Fibroblast of gingiva (primary cell): Measurements from ENCODE around the gene YIPF3.
A peak's percentile ranks its signal among the peaks of the same experiment; 100 is the strongest.
"Not testable (repeated sequence)": the region's sequence is repeated elsewhere in the genome, so short reads cannot be mapped to it uniquely, and the experiment has no call there.

Experiments used
- DNase-seq: peaks from one replicate; pipeline ENCODE4 v3.0.0-alpha.2; 2011; ENCODE audit warnings: low read depth

Gene YIPF3

GRCh38 chr6:43516697-43517504, at the start of gene YIPF3, which contains the start of gene POLR1C:
Gene YIPF3, minus strand, starts transcription at chr6:43516926. Its CDS starts 119 bp downstream, at chr6:43516807.
Gene POLR1C, plus strand, starts transcription at chr6:43517089. Its CDS starts 21 bp downstream, at chr6:43517110.
- peak; percentile 97 for DNase-seq

GRCh38 chr6:43559328-43559727, 42.6 kb upstream of the YIPF3 start:
- DNase-seq, result no peak

DNA sequence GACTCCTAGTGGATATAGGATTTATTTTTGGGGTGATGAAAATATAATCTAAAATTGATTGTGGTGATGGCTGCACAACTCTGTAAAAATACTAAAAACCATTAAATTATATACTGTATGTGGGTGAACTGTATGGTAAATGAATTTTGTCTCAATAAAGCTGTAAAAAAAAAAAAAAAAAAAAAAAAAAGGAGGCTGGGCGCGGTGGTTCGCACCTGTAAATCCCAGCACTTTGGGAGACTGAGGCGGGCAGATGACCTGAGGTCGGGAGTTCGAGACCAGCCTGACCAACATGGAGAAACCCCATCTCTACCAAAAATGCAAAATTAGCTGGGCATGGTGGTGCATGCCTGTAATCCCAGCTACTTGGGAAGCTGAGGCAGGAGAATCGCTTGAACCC, 40.9 kb upstream of the YIPF3 start:
- DNase-seq, result not testable (repeated sequence)

GRCh38 chr6:43547222-43547621, 30.5 kb upstream of the YIPF3 start:
- DNase-seq, result no peak

DNA sequence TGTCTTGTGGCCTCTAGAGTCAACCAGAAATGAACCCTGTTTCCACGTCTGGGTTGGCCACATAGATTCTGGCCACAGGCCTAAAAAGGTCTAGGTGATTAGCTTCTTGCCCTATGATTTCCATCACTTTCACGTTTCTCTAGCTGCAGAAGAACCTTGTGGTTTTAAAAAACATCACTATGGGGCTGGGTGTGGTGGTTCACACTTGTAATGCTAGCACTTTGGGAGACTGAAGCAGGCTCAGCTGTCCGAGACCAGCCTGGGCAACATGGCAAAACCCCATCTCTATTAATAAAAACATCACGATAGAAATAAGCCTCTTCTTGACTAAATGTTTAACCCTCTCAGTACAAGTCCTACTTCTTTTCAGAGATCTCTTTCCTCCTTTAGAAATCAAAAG, 27.7 kb upstream of the YIPF3 start:
- DNase-seq, result no peak

GRCh38 chr6:43541774-43542471, 25.2 kb upstream of the YIPF3 start:
- DNase-seq, result no peak

- DNase-seq, result no peak
These were observed 23.8 kb upstream of the YIPF3 start for GRCh38 chr6:43540507-43540906.

DNA sequence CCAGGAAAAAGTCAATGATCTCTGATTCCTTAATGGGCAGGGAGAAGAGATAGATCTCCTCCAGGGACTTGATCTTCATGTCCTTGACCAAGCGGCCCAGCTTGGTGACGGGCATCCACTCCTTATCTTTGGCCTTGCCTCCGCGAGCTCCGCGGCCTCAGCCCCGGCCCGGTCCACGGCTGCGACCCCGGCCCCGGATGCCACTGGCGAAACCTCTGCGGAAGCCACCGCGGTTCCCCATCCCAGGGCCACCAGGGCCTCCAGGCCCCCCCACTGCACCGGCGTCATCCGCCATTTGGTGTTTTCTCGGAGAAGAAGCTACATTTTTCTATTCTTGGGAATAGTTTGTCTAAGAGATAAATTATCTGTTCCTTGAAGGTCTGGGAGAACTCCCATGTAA, 22.7 kb upstream of the YIPF3 start:
- not testable (repeated sequence) for DNase-seq

DNA sequence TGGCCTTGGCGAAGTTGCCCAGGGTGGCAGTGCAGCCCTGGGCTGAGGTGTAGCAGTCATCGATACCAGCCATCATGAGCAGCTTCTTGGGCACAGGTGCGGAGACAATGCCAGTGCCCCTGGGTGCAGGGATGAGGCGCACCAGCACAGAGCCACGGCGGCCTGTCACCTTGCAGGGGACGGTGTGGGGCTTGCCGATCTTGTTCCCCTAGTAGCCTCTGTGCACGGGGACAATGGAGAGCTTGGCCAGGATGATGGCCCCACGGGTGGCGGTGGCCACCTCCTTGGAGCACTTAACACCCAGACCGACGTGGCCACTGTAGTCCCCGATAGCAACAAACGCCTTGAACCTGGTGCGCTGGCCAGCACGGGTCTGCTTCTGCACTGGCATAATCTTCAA, 22.3 kb upstream of the YIPF3 start:
- DNase-seq, result not testable (repeated sequence)

DNA sequence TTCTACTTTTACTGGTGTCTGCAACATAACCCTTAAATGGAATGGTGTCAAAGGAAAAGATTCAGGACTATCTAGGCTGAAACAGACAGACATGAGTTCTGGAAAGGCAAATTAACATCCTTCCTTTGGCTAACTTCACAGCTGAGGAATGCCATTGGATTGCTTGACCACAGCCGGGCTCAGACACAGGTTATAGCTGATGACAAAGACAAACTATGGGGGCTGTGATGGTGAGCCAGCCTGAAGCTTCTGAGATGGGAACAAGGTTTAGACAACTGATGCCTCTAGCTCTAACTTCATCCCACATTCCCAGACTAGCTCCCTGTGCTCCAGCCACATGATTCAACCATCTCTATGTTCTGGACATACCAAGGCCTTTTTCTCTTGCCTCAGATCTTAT, 15.5 kb upstream of the YIPF3 start:
- DNase-seq, result no peak

DNA sequence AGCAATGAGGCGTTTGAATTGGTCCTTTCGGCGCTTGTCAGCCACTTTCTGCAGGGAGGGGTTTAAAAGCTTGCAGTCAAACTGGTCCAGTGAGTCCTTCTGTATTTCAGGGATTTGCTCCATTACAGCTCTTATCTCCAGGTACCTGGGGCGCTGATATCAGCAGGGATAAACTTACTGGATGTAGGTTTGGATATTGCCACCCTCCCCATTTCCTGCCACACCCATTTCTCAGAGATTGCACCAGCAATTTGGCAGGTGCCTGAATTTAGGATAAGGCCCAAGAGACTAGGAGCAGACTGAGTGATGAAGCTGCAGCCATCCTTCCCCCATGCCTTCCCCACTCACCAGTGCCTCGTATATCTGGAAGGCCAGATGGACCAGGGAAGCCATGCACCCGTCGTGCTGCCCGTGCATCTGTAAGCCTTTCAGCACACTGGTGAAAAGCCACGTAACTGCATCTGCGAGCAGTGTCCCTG, 7.8 kb upstream of the YIPF3 start:
- no peak for DNase-seq

- DNase-seq, result no peak
These were observed 6.6 kb upstream of the YIPF3 start for GRCh38 chr6:43523284-43523683.

GRCh38 chr6:43522547-43523261, 6.0 kb upstream of the YIPF3 start:
- DNase-seq, result no peak

- DNase-seq, result no peak
These were observed 5.1 kb upstream of the YIPF3 start for GRCh38 chr6:43521836-43522235.

DNA sequence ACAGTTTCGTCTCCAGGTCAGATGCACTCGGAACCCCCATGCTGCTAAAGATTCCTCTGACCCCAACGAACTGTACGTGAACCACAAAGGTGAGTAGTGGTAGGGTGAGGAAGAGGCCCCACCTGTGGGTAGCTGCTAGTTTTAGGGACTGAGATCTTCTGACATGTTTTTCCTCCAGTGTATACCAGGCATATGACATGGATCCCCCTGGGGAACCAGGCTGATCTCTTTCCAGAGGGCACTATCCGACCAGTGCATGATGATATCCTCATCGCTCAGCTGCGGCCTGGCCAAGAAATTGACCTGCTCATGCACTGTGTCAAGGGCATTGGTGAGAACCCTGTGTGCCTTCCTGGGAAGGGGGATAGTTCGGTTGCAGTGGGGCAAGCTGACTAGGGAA, 3.4 kb upstream of the YIPF3 start:
- no peak for DNase-seq

- DNase-seq, result no peak
These were observed 1.0 kb upstream of the YIPF3 start for GRCh38 chr6:43517505-43518357.

- no peak for DNase-seq
These were observed 394 bp downstream of the YIPF3 start for GRCh38 chr6:43516367-43516696.

GRCh38 chr6:43515808-43516207, 918 bp downstream of the YIPF3 start:
- DNase-seq, result no peak

GRCh38 chr6:43511824-43512415, 4.8 kb downstream of the YIPF3 start:
- no peak for DNase-seq

GRCh38 chr6:43510827-43511163, 5.9 kb downstream of the YIPF3 start:
- no peak for DNase-seq

DNA sequence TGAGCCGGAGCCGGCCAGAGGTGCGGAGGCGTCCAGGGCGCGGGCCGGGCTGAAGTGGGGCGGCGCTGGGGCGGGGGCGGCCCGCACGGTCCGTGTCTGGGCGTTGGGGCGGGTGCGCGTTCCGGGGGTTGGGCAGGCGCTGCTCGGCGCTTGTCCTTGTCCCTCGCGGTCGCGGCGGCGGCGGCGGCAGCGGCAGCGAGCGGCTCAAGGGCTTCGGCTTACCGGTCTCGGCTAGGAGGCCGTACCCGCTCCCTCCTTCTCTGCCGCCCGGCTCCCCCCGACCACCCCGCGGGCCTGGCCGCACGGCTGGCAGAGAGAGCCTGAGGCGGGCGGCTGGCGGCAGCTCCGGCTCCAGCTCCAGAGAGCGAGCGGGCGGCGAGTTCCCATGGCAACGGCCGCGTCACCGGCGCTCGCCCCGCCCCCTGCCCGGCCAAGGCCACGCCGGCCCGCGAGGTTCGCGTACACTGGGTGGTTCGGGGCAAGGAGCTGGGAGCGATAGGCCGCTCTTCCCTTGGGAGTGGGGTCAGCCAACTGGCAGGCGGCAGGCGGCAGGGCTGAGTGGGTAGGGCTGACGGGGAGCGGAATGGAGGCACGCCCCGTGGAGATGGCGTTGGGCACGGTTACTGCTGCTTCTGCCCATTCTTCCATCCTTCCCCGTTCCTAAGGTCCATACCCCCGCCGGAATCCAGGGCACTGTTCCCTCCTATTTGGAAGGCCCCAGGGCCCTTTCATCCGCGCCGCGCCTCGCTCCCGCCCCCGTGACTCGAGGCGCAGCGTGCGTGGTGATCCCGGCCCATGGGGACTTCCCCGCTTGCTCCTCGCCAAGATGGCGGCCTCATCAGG, 6.5 kb downstream of the YIPF3 start, which contains the start of gene LRRC73:
TSS of gene LRRC73 (minus strand) at position 363 of the 843 bp plus-strand sequence. CDS start 561 bp downstream, outside the sequence.
- peak; percentile 89 for DNase-seq
